NCI-H1092 treated with DMSO at 0.1 percent for 48 hours (cell line): ENCODE data around the gene LUM.

Source experiments
- DNase-seq: peaks from one replicate; lab custom pipeline; 2025; lab: John Stamatoyannopoulos, UW

The LUM gene, protein sequence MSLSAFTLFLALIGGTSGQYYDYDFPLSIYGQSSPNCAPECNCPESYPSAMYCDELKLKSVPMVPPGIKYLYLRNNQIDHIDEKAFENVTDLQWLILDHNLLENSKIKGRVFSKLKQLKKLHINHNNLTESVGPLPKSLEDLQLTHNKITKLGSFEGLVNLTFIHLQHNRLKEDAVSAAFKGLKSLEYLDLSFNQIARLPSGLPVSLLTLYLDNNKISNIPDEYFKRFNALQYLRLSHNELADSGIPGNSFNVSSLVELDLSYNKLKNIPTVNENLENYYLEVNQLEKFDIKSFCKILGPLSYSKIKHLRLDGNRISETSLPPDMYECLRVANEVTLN

DNA sequence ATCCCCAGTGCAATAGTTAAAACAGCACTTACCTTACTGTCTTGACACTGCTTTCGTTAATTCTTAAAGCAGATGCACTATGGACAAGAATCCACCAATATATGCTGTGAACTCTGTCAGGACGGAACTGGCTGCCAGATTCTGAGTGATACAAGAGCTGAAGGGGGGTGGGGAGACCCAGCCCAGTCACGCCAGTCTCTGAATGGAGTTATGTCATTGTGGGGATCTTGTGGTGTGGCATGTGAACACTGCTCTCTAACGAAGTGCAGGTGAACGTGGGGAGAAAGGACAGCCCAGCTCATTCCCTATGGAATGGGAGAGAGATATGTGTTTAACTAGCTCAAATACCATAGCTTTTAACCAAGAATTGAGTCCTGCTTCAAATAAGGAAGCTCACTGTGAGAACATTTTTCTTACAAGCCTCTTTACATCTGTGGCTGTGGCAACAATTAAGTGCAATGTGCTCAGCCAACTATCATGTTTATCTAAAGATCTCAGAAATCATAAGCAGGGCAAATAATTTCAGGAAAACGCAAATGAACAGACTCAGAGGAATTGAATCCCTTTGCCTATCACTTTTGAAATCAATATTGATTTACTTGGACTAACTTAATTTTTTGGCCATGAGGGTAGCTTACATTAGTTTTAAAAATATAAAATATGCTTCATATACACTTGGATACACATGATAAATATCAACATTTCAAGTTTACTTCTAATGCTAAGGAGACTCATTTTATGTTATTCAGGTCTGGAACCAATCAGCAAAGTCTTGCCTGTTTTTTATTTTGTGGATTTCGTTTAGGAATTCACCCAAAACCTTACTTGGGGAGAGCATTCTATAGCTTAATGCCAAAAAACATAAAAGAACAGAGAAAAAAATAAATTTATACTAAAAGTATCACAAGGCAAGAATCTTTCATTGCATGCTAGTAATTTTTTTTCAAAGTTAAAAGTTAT is at the start of gene LUM:
Gene LUM, minus strand, starts transcription at position 129 of the 960 bp plus-strand sequence. CDS start 2,515 bp downstream, outside the sequence.
- no peak for DNase-seq

DNA sequence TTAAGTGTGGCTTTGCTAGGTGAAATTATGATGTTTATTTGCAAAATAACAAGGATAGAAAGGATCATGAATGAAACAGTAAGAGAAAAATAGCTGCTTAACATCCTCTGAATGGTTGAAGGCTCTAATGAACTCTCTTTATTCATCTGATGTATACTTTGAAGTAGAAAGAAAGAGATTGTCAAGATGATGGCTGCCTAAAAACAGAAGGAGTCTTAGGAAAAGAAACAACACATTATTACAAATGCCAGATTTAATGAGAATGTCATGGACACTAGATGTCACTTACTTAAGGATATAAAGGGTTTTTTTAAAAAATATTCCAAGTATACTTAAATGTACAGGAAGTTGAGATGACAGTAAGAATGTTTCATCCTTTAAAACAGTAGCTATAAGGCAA is 49.7 kb upstream of the LUM start:
- DNase-seq: no peak

DNA sequence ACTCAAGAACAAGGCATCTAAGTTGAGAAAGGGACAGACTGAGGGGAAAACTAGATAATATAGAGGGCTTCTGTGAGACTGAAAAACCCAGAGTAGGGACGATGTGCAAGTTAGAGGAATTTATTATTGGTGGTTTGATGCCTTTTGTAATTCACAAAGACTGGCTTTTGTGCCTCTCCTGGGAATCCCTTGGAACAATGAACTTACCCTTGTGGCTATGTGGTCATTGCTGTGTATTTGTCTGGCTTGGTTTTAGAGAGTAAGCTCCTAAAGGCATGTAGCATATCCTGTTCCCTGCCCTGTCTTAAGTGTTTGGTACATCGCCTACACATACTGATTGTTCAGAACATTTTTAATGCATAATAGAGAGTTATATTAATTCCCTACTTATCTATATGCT is 44.7 kb upstream of the LUM start:
- DNase-seq: no peak

DNA sequence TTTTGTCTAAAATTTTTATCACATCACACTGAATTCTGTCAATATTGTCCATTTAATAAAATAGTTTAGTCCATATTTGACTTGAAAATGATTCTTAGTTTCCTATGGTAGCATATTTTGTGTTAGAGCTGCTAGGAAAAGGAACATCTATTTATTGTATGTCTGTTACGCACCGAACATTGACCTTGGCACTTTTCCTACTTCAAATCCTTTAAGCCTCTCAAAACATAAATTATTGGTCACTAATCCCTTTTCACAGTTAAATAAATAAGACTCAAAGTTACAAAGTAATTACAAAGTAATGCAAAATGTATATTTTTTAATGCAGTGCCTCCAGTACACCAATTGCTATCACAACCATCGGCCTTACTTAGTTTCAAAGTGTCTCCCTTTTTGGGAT is 42.8 kb upstream of the LUM start:
- no peak for DNase-seq

DNA sequence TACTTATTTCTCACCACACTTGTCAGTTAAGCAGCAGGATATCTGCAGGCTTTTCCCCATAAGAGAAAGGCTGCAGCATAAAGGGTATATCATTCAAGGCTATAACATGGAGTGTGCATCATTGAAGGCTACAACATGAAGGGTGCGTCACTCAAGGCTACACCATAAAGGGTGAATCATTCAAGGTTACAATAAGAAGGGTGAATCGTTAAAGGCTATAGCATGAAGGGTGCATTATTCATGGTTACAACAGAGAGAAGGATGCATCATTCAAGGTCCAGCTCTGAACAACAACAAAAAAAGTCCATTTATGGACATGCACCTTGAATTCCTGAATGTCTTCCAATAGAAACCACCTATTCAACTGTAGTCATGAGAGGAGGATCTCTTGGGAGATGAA is 32.8 kb upstream of the LUM start:
- no peak for DNase-seq

DNA sequence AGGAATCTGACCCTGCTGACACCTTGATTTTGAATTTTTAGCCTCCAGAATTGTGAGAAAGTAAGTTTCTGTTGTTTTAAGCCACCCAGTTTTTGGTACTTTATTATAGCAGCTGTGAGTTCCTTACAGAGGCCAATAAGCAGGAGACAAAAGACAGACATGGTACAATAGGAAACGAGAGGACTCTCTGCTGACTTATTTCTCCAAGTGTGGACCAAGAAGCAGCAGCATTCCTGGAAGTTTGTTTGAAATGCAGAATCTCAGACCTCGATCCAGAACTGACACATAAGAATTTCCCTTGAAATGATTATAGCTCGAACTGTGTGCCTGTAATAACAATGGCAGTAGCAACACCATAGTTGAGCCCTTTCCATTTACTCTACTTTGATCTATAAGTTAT is 31.9 kb upstream of the LUM start:
- DNase-seq: no peak

DNA sequence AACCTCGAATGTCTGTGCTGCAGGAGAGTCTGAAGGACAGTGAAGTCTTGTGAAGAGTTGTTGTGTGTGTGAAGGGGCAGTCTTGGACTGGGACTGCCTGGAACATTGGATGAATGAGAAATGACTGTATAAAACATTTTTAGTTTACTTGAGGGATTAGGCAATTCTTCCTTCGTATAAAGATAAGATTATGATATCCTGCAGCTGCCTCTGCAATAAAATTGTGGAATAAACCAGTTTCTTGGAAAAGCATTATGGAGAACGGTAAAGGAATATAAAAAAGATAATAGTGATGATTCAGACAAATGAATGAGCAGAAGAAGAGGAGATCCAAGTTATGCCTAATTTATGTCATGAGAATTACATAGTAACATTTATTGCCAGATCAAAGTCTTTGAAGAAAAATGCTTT is 30.9 kb upstream of the LUM start:
- no peak for DNase-seq

DNA sequence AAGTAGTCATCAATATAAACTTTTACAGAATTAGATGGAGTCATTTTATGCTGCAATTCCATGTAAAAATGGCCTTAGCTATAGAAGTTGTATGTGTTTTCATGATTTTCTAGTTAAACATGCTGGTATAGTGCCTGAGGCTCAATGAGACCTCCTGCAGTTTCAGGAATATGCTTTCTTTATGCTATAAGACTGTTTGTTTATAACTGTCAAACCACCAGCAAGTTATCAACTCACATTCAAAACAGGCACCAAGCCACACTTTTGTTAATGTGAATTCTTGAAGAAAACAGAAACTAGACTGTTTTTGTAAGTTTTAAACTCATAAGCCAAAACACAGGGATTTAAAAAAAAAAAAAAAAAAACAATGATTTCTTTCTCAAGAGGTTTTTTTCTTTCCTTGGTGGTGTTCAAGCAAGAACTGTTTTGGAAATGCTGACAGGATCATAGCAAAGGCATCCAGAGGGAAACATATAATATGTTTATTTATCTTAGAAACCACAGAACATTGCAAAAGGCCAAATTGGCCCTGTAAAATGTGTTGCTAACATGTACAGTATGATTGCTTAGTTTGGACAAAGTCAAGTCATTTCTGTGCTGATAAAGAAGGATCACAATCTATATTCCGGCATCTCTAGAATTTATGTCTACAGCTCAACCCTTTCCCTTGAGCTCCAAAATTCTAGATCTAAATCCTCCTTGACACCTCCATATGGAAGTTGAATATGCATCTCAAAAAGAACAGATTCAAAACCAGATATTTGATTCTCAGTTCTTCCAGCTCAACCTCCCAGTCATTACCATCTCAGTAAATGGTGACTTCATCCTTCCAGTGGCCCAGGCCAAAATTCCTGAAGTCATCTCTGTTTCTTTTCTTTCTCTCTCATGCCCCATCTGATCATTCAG is 29.0 kb upstream of the LUM start:
- DNase-seq: no peak

DNA sequence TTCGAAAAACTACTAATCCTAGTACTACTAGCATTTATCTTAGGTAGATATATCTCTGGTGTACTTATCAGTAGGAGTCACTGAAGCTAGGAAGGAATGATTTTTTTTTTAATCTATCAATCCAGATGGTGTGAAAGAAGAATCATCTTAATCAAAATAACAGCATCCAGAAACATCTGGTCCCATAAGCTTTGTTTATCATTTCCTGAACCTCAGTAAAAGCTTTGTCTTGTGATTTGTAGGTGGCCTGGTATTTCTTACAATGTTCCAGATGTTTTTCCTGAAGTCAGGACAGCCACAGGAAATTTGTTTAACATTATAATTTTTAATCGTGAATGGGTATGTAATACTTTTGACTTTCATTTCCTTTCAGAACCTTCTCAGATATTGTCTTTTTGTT is 28.0 kb upstream of the LUM start:
- DNase-seq: no peak

DNA sequence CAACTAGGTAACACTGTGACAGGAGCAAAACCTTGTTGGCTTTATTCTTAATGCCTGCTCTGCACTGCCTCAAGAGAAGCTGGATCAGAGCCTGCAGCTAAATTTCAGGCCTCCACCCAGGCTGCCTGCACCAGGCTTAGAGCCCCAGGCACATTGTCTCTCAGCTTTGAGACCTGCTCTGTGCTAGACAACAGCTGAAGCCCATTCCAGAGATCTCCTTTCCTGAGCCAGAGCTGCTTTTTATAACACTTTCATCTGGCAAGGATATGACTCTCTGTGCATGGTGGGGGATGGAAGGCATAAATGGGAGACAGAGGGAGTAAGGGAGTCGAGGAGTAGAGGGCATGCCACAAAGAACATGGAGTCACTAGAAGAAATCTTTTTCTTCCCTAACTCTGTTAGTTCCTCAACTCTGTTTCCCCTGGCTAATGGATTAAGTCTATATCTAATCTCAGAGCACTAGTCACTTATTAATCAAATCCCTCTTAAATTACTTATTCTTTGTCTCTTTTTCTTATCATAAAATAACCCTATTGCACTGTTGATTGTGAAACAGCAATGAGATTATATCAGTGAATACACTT is 27.1 kb upstream of the LUM start:
- DNase-seq: no peak

DNA sequence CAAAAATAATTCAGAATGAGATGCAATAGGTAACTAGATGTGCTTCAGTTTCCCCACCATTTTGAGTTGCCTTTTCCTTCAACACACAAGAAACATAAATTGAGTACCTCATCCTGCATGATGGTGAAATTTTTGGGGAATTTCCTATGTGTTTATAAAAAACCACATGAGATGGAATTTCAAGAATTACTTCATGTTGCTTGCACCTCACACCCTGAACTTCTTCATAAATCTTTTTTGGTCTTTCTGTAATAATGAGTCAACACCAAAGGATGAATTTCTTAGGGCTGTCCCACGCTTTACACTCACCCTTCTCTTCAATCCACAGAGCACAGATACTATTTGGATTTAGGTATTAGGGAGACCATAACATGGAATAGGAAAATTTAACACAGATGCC is 22.6 kb upstream of the LUM start:
- DNase-seq: no peak

DNA sequence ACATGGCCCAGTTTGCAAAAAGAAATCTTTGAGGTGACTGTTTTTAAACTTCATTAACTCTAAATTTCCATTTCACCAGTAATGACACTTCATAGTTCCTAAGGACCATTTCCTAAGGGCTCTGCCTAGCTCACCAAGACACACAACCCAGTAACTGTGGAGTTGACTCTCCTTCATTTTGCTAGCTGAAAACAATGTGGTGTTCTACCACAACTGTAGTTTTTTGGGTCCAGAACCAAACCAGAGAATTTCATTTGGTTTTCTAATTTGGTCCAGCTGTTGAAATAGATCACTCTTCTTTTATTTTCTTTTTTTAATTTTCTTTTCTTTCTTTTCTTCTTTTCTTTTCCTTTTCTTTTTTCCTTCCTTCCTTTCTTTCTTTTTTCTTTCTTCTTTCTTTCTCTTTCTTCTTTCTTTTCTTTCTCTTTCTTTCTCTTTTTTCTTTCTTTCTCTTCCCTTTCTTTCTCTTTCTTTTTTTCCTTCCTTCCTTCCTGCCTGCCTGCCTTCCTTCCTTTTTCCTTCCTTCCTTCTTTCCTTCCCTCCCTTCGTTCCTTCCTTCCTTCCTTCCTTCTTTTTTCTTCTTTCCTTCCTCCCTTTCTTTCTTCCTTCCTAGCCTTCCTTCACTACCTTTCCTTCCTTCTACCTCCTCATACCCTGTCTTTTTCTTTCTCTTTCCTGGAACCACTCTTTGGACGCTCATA is 18.5 kb upstream of the LUM start:
- DNase-seq: no peak

DNA sequence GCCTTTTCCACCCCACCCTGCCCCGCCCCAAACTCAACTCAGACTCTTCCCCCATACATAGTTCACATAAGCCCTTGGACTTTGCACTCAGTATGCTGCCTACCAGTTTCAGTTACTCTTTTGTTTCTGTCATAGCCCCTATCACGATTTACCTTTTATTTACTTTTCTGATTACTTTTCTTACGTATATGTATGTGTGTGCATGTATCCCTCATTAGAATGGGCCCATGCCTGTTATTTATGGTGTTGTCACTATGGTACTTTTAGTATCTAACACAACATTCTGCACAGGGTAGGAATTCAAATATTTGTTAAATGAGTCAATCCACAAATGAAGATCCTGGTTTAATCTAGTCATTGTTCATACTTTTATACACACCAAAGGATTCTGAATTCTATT is 16.5 kb upstream of the LUM start:
- DNase-seq: no peak

DNA sequence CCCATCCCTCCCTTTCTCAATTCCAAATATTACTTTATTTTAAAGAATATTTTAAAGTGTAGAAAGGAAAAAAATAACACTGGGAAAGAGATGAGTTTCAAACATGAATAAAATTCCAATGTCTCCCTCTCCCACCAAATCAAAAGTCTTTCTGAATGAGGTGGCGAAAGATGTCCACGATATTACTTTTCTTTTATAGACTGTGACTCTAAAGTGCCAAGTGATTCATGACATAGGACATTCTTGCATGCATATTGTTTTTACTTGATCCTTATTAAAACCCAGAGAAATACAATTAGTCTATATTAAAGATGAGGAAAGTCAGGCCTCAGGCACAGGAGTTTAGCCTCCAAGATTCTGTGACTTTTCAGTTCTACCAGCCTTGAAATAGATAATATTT is 16.0 kb upstream of the LUM start:
- DNase-seq: no peak

DNA sequence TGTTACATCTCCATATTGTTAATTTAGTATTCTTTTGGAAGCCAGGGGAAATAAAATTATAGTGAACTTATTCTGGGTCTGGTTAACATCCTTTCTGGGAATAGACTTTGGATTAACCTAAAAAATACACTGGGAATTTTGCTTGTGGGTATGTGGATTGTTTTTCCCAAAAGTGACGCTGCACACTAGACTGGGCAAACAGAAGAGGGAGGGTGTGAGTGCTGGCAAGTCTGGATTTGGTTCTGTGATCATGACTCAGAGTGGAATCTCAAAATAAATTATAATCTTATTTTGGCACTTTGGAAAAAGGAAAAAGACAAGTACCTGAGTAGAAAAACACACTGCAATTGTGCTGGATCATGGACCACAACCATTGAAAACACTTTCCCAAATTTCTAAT is 15.2 kb upstream of the LUM start:
- no peak for DNase-seq

DNA sequence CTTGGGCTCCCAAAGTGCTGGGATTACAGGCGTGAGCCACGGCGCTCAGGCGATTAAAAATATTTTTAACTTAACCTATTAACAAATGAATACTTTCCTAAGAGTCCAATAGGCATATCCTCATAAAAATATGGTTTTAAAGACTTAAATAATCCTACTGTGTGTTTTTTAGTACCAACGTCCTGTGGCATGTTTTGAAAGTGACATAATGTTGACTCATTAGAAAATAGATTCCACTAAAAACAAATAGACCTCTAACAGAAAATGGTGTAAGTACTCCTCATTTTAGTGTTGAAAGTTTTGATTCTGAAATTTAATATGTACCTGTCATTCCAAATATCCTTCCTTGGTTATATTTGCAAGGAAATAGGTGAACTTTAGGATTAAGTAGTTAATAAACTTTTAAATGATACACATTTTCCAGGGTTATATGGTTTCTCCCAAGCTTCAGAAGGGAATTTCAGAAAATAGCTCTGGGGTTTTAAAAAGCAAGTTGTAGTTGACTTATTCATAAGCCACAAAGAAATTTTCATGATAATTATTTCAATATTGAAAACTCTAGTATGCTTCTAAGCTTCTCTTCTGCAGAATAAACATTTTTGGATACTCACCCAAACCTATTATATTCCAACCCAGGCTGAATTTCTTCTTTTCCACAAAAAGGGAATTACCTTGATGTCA is 12.1 kb upstream of the LUM start:
- DNase-seq: no peak

DNA sequence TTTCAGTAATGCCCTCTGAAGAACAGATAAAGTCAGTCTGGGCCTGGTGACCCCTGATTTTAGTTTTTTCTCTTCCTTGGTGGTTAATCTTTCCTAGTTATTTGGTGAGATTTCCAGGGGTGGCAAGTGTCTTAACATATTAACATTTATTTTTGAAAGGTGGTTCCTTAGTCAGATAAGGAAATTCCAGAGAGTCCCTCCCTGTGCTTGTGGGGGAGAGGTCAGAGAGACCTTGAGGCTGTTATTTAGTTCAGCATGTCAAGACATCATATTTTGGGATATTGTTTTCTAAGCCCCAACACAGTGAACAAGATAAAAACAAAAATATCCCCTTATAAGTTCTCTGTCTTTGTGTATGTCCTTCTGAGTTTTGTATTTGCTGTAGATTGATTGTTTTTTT is 9.5 kb upstream of the LUM start:
- DNase-seq: no peak

DNA sequence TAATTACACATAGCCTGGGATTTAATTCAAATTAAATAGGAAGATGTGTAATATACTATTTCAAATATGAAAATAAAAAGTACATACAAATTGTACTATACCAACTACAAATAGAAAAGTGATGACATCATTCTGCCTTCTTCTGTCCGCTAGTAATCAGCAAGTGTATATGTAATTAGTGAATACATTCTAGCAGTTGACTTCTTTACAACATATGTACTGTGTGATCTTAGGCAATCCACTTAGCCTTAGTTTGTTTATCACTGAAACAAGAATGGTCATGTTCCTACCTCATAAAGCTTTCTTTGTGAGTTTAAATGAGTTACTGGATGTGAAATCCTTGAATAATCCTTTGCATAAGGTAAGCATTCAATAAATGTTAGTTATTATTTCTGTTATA is 7.8 kb upstream of the LUM start:
- no peak for DNase-seq

DNA sequence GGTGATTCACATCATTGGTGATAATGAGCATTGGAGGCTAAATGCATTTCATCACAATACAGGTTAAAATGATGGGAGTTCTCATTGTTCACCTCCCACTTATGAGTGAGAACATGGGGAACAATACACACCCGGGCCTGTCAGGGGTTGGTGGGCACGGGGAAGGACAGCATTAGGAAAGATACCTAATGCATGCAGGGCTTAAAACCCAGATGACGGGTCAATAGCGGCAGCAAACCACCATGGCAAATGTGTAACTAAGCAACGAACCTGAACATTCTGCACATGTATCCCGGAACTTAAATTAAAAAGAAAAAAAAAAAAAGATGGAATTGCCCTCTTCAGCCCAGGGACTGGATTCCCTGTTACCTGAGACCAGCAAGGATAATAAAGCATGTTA is 2.3 kb upstream of the LUM start:
- no peak for DNase-seq

DNA sequence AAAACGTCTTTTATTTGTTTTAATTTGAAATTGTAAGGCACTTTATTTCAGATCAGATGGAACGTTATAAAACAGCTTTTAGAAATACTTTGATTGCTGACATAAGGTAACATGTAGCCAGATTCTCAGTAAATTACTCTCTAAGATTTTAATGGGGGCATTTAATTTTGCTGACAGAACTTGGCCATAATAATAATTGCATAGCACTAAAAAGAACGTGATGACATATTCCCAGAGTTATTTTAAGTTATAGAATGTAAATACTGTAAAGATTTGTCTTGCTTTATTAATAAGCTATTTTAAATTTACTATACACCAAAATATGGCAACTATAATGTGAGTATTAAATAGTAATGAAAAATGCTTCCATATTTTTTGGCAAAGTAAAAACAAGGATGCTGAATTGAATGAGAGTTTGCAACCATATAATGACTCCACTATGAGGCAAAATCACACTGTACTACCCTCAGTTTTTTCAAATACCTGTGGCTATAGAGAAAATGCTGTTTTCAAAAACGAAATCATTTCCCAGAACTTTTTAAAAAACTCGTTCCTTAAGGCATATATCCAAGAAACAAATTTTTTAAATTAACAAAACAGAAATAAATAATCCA is 876 bp downstream of the LUM start:
- no peak for DNase-seq
